Activated naive CD4-positive, alpha-beta T cell treated with anti-CD3 and anti-CD28 coated beads, Interleukin-2, amount 10 ng/mL, durations not matched to agents 7 days and 5 days (primary cell): Measurements from ENCODE around the gene WDR75.
A peak's percentile ranks its signal among the peaks of the same experiment; 100 is the strongest.

Source experiments
- CTCF ChIA-PET: fragments of 350-600 bp; sonication (Branson Sonifier 250); formaldehyde crosslinking; loops from one replicate; lab custom pipeline; 2021; ENCODE audit warnings: antibody characterized with exemption; lab: Charles Lee
- DNase-seq: peaks from one replicate; pipeline ENCODE4 v3.0.0-alpha.2; 2020
- H3K27ac Mint-ChIP-seq: one replicate; pipeline ENCODE4 v1.8.0; 2021; ENCODE audit warnings: mild to moderate bottlenecking, moderate library complexity, mixed read lengths
- H3K27me3 Mint-ChIP-seq: one replicate; pipeline ENCODE4 v1.8.0; 2021; ENCODE audit warnings: mild to moderate bottlenecking, mixed read lengths
- H3K36me3 Mint-ChIP-seq: one replicate; pipeline ENCODE4 v1.8.0; 2021; ENCODE audit warnings: mixed read lengths
- H3K4me1 Mint-ChIP-seq: one replicate; pipeline ENCODE4 v1.8.0; 2021; ENCODE audit warnings: mixed read lengths
- H3K4me3 Mint-ChIP-seq: one replicate; pipeline ENCODE4 v1.8.0; 2021; ENCODE audit warnings: mild to moderate bottlenecking, moderate library complexity, mixed read lengths
- H3K9me3 Mint-ChIP-seq: one replicate; pipeline ENCODE4 v1.8.0; 2021; ENCODE audit warnings: mixed read lengths

The WDR75 gene

DNA sequence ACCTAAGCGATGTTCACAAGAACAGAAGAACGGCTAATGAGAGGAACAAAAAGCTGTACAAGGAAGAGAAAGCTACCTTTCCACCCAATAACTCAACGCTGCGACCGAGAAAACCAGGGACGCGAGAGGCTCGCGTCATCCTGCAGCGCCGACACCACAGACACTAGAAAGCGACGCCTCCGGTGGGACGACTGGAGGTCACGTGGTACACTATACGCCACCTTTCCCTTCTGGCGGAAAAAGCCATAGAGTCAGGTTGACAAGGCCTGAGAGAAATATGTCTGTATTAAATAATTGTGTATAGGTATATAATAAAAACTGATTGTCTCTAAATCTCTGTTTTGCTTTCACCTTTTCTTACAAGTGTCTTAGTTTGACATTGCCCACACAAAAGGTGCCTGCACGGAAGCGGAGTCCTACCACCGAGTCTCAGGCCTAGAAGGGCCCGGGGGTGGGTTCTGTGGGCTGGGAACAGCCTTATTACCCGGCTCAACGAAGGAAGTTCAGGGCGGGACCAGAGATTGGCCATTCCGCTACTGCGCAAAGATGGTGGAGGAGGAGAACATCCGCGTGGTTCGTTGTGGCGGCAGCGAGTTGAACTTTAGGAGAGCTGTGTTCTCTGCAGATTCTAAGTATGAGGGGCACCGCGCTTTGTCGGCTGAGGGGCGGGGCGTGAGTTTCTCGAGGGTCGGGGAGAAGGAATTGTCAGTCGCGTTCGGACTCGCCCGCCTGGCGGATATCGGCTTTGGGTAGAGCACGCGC lies at the start of gene WDR75:
TSS of gene WDR75 (plus strand) at position 528 of the 762 bp plus-strand sequence. CDS start at position 547, 19 bp downstream.
- Mint-ChIP-seq H3K36me3 (peaks cover 2% of the 10 kb centered on the region), H3K27me3 (no peaks in the 10 kb centered on the region), H3K9me3 (no peaks in the 10 kb centered on the region), H3K4me1 (peaks cover 22% of the 10 kb centered on the region), H3K4me3 (peak within 1 kb of the TSS; percentile 100), H3K27ac (peak within 1 kb of the TSS; percentile 99)
- CTCF ChIA-PET: interaction anchor here (0.9 to 1.1 kb wide), 3 partner anchors 9 to 321 kb away, joined by 3 to 4 read pairs (median 3); partner anchors contain the start of gene OSGEPL1
- peak; percentile 95 for DNase-seq

DNA sequence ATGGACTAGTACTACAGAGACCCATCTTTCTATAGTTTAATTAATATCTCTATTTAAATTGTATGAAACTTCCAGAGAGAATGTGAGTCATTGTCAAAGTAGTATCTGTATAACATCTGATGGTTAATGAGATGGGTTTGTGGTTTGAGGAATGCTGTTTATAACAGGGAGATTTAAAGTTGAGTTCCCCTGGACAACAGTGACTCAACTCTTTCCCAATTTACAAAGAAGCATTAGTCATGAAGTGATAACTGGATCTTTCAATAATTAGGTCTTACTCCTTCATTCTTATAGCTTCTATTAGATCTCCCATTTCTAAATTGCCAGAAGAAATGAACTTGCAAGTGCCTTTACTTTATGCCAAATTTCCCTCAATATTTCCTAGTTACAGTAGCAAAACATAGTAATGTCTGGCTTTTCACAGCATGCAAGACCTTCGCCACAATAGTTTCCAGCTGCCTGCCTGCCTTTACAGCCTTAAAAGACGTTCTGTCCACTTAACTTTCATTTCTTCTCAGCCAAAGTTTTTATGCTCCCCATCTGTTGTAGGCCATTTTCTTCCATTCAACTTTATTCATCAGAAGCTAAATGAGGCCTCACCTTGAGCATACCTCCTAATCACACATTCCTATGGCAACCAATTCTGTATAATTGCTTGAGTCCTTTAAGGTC lies 47.7 kb upstream of the WDR75 start:
- no peak overlapping the region for H3K4me3 Mint-ChIP-seq
- no peak overlapping the region for H3K27ac Mint-ChIP-seq
- no peaks in the 10 kb centered on the region for H3K9me3 Mint-ChIP-seq
- H3K36me3 Mint-ChIP-seq: no peaks in the 10 kb centered on the region
- no peaks in the 10 kb centered on the region for H3K4me1 Mint-ChIP-seq
- no peak for DNase-seq
- CTCF ChIA-PET: no interaction called here
- no peaks in the 10 kb centered on the region for H3K27me3 Mint-ChIP-seq

DNA sequence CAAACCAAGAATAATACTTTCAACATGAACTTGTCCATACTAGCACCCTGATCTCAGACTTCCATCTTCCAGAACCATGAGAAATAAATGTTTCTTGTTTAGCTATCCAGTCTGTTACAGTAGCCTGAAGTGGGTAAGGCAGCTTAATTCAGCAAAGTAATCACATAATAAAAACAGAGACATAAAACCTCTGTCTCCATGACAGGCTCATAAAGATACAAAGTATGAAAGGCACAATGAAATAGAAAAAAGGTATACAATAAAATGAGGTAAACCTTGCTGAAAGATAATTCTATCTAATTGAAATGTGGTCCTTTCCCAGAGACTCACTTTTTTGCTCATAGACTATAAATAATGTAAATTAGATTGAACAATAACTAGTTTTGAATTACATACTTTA lies 46.7 kb upstream of the WDR75 start:
- no peak overlapping the region for H3K27ac Mint-ChIP-seq
- H3K27me3 Mint-ChIP-seq: no peaks in the 10 kb centered on the region
- no peaks in the 10 kb centered on the region for H3K4me1 Mint-ChIP-seq
- no peak for DNase-seq
- no peak overlapping the region for H3K4me3 Mint-ChIP-seq
- CTCF ChIA-PET: no interaction called here
- H3K9me3 Mint-ChIP-seq: no peaks in the 10 kb centered on the region
- no peaks in the 10 kb centered on the region for H3K36me3 Mint-ChIP-seq

DNA sequence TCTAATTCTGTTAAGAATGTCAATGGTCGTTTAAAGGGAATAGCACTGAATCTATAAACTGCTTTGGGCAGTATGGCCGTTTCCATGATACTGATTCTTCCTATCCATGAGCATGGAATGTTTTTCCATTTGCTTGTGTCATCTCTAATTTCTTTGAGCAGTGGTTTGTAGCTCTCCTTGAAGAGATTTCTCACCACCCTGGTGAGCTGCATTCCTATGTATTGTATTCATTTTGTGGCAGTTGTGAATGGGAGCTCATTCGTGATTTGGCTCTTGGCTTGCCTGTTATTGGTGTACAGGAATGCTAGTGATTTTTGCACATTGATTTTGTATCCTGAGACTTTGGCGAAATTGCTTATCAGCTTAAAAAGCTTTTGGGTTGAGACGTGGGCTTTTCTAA lies 38.3 kb upstream of the WDR75 start:
- no peak for DNase-seq
- CTCF ChIA-PET: interaction anchor here (1.0 to 1.2 kb wide), 2 partner anchors 9 to 260 kb away, joined by 3 read pairs; no protein-coding TSS in a partner anchor
- H3K36me3 Mint-ChIP-seq: no peaks in the 10 kb centered on the region
- H3K4me1 Mint-ChIP-seq: peaks cover 9% of the 10 kb centered on the region
- H3K27me3 Mint-ChIP-seq: no peaks in the 10 kb centered on the region
- H3K9me3 Mint-ChIP-seq: no peaks in the 10 kb centered on the region
- no peak overlapping the region for H3K4me3 Mint-ChIP-seq
- H3K27ac Mint-ChIP-seq: no peak overlapping the region

DNA sequence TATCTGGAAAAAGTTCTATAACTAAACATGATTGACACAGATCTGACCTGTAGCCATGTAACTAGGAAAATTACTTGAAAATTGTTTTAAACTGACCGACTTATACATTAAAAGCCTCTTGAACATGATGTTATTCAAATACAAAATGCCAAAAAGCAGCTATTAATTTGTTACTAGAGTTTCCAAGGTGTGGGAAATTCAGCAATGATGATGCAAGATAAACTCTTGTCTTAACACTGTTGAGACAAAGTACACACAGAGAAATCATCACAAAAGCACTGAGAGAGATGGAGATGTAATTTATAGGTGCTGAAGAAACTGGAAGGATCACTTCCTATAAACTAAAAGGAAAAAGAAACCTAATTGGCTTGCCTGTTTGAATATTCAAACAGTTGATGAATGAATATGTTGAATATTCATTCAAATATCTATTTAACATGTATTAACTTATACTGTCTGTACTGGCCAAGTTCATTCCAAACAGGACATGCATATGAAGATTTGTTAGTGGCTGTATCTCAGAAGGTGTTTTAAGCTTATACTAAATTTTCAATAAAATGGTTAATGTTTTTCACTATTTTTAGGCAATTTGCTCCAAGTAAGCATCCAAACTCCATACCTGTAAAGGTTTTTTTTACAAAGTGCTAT lies 34.6 kb upstream of the WDR75 start:
- H3K36me3 Mint-ChIP-seq: no peaks in the 10 kb centered on the region
- no peak for DNase-seq
- no peaks in the 10 kb centered on the region for H3K27me3 Mint-ChIP-seq
- CTCF ChIA-PET: interaction anchor here (1.5 to 2.1 kb wide), 2 partner anchors 264 to 313 kb away, joined by 7 read pairs; no protein-coding TSS in a partner anchor
- no peak overlapping the region for H3K27ac Mint-ChIP-seq
- no peaks in the 10 kb centered on the region for H3K9me3 Mint-ChIP-seq
- H3K4me1 Mint-ChIP-seq: peaks cover 13% of the 10 kb centered on the region
- H3K4me3 Mint-ChIP-seq: no peak overlapping the region

DNA sequence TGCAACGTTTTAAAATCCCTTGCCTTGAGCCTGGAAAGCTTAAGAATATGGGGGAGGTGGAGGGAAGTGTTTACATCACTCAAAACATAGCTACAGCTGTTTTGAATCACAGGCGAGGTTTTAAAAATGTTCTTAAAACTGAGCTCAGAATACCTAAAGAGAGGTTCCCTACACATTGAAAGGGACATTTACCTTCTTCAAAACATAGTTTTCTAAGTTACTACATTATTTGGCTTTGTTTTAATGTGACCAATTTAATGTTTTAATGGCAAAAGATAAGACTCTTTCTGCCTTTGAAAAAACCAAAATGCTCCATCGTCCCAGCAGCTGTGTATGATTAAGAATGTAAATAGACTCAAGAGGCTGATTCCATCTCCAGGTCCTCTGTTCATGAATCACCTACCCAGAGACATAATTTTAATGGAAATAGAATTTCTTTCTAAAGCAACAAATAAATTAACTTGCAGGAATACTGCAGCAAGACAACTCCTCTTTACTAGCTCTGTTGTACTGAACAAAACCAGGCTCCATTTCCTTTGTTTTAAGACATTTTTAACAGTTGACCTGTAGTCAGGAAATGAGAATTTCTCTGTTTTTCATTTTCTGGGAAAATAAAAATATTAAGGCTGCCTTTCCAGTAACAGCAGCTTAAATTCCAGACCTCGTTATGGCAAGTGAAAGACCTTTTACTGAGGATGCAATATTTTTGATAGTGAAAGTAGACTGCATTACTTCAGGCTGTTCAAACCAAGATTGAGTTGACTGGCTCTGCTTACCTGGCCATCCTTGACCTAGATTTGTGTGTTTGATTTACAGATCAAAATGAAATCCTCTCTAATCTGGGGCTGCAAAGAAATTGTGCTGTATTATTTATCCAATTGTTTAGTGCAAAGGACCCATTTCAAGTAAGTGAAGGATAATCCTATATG lies 33.7 kb upstream of the WDR75 start:
- H3K27ac Mint-ChIP-seq: no peak overlapping the region
- H3K36me3 Mint-ChIP-seq: no peaks in the 10 kb centered on the region
- CTCF ChIA-PET: interaction anchor here (1.4 to 2.1 kb wide), 3 partner anchors 265 to 882 kb away, joined by 3 to 7 read pairs (median 7); no protein-coding TSS in a partner anchor
- H3K27me3 Mint-ChIP-seq: no peaks in the 10 kb centered on the region
- peaks cover 13% of the 10 kb centered on the region for H3K4me1 Mint-ChIP-seq
- no peak for DNase-seq
- H3K4me3 Mint-ChIP-seq: no peak overlapping the region
- H3K9me3 Mint-ChIP-seq: no peaks in the 10 kb centered on the region

DNA sequence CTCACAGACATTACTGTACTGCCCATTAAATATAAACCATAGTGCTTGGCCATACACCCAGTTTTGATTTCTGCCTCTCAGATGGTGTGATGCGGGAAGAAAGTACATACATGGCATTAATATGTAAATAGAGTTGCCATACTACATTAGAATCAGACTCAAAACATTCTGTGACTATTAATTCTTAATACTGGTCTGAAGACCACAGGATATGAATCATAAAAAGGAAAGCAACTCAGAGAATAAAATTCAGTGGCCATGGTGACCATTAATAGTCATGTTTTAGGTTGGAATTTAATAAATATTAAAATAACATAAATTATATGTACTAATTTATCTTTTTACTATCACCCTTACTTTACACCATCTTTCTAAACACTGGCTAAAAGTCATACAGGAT lies 33.0 kb upstream of the WDR75 start:
- DNase-seq: no peak
- no peaks in the 10 kb centered on the region for H3K27me3 Mint-ChIP-seq
- no peaks in the 10 kb centered on the region for H3K36me3 Mint-ChIP-seq
- no peak overlapping the region for H3K27ac Mint-ChIP-seq
- no peaks in the 10 kb centered on the region for H3K9me3 Mint-ChIP-seq
- H3K4me1 Mint-ChIP-seq: peaks cover 13% of the 10 kb centered on the region
- H3K4me3 Mint-ChIP-seq: no peak overlapping the region
- CTCF ChIA-PET: interaction anchor here (1.4 to 2.1 kb wide), 3 partner anchors 266 to 883 kb away, joined by 3 to 7 read pairs (median 7); no protein-coding TSS in a partner anchor

DNA sequence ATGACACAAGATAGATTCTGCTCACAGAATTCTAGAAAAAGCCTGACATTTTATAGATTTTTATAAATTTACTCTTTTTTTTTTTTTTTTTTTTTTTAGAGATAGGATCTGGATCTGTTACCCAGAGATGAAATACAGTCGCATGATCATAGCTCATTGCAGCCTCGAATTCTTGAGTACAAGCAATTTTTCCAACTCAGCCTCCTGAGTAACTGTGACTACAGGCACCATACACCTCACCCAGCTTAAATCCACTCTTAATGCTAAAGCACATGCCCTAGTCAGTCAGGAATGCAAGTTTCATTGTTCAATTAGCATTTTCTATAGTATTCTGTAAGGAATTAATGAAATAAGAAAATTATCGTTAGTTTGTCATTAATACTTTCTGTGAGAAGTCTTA lies 32.1 kb upstream of the WDR75 start:
- H3K4me1 Mint-ChIP-seq: peaks cover 13% of the 10 kb centered on the region
- H3K4me3 Mint-ChIP-seq: no peak overlapping the region
- no peak overlapping the region for H3K27ac Mint-ChIP-seq
- CTCF ChIA-PET: interaction anchor here (1.4 to 1.8 kb wide), 2 partner anchors 266 to 315 kb away, joined by 8 to 12 read pairs; no protein-coding TSS in a partner anchor
- no peaks in the 10 kb centered on the region for H3K27me3 Mint-ChIP-seq
- DNase-seq: no peak
- H3K36me3 Mint-ChIP-seq: no peaks in the 10 kb centered on the region
- H3K9me3 Mint-ChIP-seq: no peaks in the 10 kb centered on the region

DNA sequence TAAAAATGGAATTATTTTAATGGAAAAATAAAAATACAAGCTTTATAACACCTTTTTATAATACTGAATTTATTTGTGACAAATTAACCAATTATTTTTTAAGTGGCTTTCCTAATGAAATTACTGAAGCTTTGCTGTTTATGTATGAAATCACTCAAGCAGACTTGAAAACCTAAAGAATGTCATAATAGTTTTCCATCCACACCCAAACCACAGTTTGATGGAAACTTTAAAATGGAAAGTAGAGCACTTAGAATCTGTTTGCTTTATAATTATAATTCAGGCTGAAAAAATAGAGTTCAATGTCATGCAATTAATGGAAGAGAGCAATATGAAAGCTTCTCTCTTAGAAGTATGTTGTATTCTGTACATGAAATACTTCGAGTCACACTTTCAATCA lies 31.6 kb upstream of the WDR75 start:
- DNase-seq: no peak
- H3K9me3 Mint-ChIP-seq: no peaks in the 10 kb centered on the region

DNA sequence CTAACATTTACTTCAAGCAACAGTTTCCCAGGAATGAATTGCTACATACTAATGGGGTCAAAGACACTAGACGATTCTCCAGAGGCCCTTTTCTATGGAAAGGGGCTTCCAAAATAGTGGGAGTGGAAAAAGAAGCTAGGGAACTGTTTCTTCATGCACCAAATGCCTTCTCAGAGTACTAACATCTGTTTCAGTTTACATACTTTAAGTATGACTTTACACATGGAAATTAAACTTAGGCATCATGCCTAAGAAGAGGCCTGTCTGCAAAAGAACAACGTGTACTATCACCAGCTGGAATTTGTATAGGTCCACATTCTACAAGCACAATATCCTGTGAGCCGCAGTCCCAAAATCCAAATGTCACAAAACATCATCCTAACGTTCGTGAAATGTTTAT lies 29.4 kb upstream of the WDR75 start:
- CTCF ChIA-PET: interaction anchor here (0.7 to 3.7 kb wide), 19 partner anchors 8 to 1829 kb away, joined by 3 to 47 read pairs (median 4); no protein-coding TSS in a partner anchor
- no peaks in the 10 kb centered on the region for H3K36me3 Mint-ChIP-seq
- no peak overlapping the region for H3K4me3 Mint-ChIP-seq
- no peak for DNase-seq
- no peaks in the 10 kb centered on the region for H3K27me3 Mint-ChIP-seq
- peaks cover 13% of the 10 kb centered on the region for H3K4me1 Mint-ChIP-seq
- H3K27ac Mint-ChIP-seq: no peak overlapping the region
- H3K9me3 Mint-ChIP-seq: no peaks in the 10 kb centered on the region

More for the DNA sequence above, 31.6 kb upstream of the WDR75 start:
- no peak overlapping the region for H3K27ac Mint-ChIP-seq
- CTCF ChIA-PET: interaction anchor here (0.8 to 1.8 kb wide), 5 partner anchors 56 to 315 kb away, joined by 3 to 12 read pairs (median 4); no protein-coding TSS in a partner anchor
- H3K4me1 Mint-ChIP-seq: peaks cover 13% of the 10 kb centered on the region
- no peaks in the 10 kb centered on the region for H3K36me3 Mint-ChIP-seq
- no peak overlapping the region for H3K4me3 Mint-ChIP-seq
- no peaks in the 10 kb centered on the region for H3K27me3 Mint-ChIP-seq

DNA sequence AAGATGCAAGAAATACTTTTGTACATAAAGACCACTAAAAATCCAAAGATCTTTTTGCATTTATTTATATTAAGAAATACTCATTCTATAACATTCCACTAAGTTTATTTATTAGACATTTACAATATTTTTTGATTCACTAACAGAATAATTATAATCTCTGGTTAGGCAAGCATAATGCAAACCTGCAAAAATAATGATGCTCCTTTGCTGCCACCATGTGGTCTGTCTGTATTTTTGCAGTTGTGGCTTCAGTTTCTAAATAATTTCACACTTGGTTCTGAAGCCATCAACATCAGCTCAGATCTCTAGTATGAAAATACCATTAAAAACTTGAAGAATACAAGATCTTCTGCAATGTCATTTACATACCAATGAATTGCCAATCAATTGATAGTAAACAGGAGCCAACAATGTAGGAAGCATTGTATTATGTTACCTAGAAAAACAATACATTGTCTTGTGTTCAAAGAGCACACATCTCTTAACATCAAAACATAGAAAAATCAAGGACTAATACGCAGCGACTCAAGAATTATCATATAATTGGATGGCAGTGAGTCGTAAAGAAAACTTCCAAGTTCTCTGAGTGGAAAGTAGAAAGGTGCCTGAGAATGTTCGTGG lies 28.8 kb upstream of the WDR75 start:
- peak; percentile 65 for DNase-seq
- no peaks in the 10 kb centered on the region for H3K9me3 Mint-ChIP-seq
- H3K27ac Mint-ChIP-seq: no peak overlapping the region
- CTCF ChIA-PET: interaction anchor here (0.6 to 3.7 kb wide), 20 partner anchors 9 to 1830 kb away, joined by 3 to 47 read pairs (median 3); no protein-coding TSS in a partner anchor
- no peak overlapping the region for H3K4me3 Mint-ChIP-seq
- H3K27me3 Mint-ChIP-seq: no peaks in the 10 kb centered on the region
- H3K4me1 Mint-ChIP-seq: peaks cover 9% of the 10 kb centered on the region
- no peaks in the 10 kb centered on the region for H3K36me3 Mint-ChIP-seq

DNA sequence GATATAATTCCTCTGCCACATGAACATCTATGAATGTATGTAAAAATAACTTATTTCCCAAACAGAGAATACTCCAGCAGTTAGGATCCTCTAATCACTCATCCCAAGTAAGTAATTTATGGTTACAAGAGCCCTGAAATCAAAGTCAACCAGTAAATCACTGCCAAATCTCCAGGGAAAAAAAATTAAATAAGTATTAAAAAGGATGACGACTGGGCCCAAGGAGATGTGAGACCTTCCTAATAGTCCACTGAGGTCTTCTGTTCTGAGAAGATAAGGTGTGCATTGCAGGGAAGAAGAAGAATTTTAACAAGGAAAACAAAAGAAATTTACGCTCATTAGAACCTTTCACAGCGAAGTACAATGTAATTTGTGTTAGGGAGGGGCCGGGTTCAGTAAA lies 28.0 kb upstream of the WDR75 start:
- no peak overlapping the region for H3K4me3 Mint-ChIP-seq
- no peaks in the 10 kb centered on the region for H3K27me3 Mint-ChIP-seq
- no peaks in the 10 kb centered on the region for H3K36me3 Mint-ChIP-seq
- no peaks in the 10 kb centered on the region for H3K9me3 Mint-ChIP-seq
- no peak overlapping the region for H3K27ac Mint-ChIP-seq
- DNase-seq: no peak
- CTCF ChIA-PET: interaction anchor here (1.1 to 3.7 kb wide), 6 partner anchors 34 to 319 kb away, joined by 3 to 47 read pairs (median 10); no protein-coding TSS in a partner anchor
- H3K4me1 Mint-ChIP-seq: peaks cover under 1% of the 10 kb centered on the region
